CD4-positive, alpha-beta T cell treated with Interleukin-21 for 1 hour (primary cell): ENCODE results near the gene ZNF76.
"Not testable (repeated sequence)": the region's sequence is repeated elsewhere in the genome, so short reads cannot be mapped to it uniquely, and the experiment has no call there.

Experiments used
- DNase-seq: peaks from one replicate; pipeline ENCODE4 v3.0.0-alpha.2; 2020

ZNF76 gene

GRCh38 chr6:35304299-35304698, 44.8 kb downstream of the ZNF76 start:
- DNase-seq = no peak

- peak; percentile 53 for DNase-seq
Measured at GRCh38 chr6:35305117-35305516, 45.6 kb downstream of the ZNF76 start.

- DNase-seq = not testable (repeated sequence)
Measured at GRCh38 chr6:35307138-35307537, 47.6 kb downstream of the ZNF76 start.

- not testable (repeated sequence) for DNase-seq
Measured at GRCh38 chr6:35308543-35308942, 49.0 kb downstream of the ZNF76 start.

- DNase-seq = no peak
Measured at GRCh38 chr6:35309611-35310264, 50.2 kb downstream of the ZNF76 start.

- peak; percentile 36 for DNase-seq
Measured at GRCh38 chr6:35310265-35310831, 50.8 kb downstream of the ZNF76 start.

GRCh38 chr6:35311390-35312075, 52.0 kb downstream of the ZNF76 start:
- peak; percentile 68 for DNase-seq

- no peak for DNase-seq
Measured at GRCh38 chr6:35312076-35312800, 52.7 kb downstream of the ZNF76 start.

GRCh38 chr6:35312807-35313206, 53.3 kb downstream of the ZNF76 start:
- no peak for DNase-seq

GRCh38 chr6:35317483-35318195, 58.1 kb downstream of the ZNF76 start:
- DNase-seq = no peak

- no peak for DNase-seq
Measured at GRCh38 chr6:35318196-35319171, 58.9 kb downstream of the ZNF76 start.

- no peak for DNase-seq
Measured at GRCh38 chr6:35319346-35320030, 60.0 kb downstream of the ZNF76 start.

- no peak for DNase-seq
Measured at GRCh38 chr6:35320031-35320410, 60.5 kb downstream of the ZNF76 start.

GRCh38 chr6:35321091-35321490, 61.6 kb downstream of the ZNF76 start:
- DNase-seq = no peak

- peak; percentile 82 for DNase-seq
Measured at GRCh38 chr6:35327349-35328027, 68.0 kb downstream of the ZNF76 start.

- DNase-seq = peak; percentile 18
Measured at GRCh38 chr6:35328108-35328723, 68.7 kb downstream of the ZNF76 start.

GRCh38 chr6:35328965-35329364, 69.4 kb downstream of the ZNF76 start:
- not testable (repeated sequence) for DNase-seq

GRCh38 chr6:35330541-35331119, 71.1 kb downstream of the ZNF76 start:
- DNase-seq = no peak

GRCh38 chr6:35332074-35332887, 72.7 kb downstream of the ZNF76 start:
- peak; percentile 77 for DNase-seq
